VCaP (cell line): Measurements from ENCODE around the gene ZNF200.
"Not testable (repeated sequence)": the region's sequence is repeated elsewhere in the genome, so short reads cannot be mapped to it uniquely, and the experiment has no call there.

Experiments used
- H3K27ac ChIP-seq: fragments of 450-650 bp; 2 replicates; pipeline ENCODE4 v1.5.1; 2017
- TF ChIP-seq, protein P1 (sequence below): fragments of 450-650 bp; conservative IDR thresholded peaks from 2 replicates; pipeline ENCODE4 v1.5.1; 2017; ENCODE audit warnings: mild to moderate bottlenecking, moderate library complexity

Gene ZNF200

DNA sequence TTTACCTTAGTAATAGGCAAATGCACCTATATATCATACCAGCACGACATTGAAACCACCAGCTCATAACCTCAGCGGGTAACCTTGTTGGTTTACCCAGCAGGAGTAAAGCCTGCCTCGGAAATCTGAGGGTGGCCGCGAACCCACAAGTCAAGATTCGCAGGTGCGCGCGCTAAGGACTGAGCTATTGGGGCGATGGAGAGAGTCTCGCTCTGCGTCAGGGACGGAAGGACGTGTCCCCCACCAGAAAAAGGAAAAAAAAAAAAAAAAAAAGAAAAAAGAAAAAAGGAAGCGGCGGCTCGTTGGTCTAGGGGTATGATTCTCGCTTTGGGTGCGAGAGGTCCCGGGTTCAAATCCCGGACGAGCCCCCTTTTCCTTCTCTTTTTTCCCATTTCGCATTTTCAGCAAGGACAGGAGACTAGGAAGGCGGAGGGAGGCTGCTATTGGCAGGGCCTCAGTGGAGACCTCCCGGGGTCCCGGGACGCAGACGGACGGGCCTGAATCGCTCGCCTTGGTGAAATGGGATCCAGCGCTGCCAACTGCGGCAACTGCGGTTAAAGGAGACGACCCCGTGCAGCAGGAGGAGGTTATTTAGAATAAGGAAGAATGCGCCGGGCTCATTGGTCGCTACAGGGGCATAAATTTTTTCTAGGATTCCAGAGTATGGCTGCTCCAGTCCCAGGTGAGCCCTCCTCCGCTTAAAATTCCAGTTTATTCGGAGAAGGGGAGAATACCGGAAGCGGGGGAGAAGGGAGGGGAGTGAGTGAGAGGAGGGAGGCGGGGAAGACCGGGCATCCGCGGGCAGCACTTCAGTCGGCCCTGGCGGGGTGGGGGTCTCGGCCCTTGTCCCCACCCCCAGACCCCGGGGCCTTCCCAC is 46.9 kb downstream of the ZNF200 start, which contains the start of gene OR1F1:
Gene OR1F1, plus strand, starts transcription at position 407 of the 877 bp plus-strand sequence.
- TF ChIP-seq, protein P1, sequence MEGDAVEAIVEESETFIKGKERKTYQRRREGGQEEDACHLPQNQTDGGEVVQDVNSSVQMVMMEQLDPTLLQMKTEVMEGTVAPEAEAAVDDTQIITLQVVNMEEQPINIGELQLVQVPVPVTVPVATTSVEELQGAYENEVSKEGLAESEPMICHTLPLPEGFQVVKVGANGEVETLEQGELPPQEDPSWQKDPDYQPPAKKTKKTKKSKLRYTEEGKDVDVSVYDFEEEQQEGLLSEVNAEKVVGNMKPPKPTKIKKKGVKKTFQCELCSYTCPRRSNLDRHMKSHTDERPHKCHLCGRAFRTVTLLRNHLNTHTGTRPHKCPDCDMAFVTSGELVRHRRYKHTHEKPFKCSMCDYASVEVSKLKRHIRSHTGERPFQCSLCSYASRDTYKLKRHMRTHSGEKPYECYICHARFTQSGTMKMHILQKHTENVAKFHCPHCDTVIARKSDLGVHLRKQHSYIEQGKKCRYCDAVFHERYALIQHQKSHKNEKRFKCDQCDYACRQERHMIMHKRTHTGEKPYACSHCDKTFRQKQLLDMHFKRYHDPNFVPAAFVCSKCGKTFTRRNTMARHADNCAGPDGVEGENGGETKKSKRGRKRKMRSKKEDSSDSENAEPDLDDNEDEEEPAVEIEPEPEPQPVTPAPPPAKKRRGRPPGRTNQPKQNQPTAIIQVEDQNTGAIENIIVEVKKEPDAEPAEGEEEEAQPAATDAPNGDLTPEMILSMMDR, result no peak
- no peak within 1 kb of the TSS for H3K27ac ChIP-seq

DNA sequence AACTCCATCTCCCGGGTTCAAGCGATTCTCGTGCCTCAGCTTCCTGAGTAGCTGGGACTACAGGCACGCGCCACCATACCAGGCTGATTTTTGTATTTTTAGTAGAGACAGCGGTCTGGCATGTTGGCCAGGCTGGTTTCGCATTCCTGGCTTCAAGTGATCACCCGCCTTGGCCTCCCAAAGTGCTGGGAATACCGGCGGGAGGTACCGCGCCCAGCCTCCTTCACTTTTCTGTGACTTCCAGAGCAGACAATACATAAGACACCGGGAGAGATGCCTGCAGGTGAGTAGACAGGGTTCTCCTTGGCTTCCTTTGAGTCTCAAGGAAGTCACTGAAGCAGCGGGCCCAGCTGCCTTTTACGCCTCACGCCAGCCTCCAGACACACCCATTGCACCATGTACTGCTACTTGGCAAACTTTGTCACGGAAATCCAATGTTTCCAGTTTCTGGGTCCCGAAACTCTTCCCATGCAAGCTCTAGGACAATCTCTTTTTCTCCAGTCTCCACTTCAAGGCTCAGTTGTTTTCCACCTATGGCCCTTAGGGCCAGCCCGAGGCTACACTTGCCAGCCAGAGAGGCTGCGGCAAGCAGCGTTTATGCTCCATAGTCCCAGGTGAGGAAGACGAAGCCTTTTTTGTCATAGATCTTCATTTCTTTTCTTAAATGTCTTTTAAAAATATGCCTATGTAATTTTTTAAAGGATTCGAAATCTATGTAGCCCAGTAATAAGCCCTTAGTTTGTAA is 47.8 kb downstream of the ZNF200 start:
- H3K27ac ChIP-seq, result no peak overlapping the region
- TF ChIP-seq, protein P1, result no peak

DNA sequence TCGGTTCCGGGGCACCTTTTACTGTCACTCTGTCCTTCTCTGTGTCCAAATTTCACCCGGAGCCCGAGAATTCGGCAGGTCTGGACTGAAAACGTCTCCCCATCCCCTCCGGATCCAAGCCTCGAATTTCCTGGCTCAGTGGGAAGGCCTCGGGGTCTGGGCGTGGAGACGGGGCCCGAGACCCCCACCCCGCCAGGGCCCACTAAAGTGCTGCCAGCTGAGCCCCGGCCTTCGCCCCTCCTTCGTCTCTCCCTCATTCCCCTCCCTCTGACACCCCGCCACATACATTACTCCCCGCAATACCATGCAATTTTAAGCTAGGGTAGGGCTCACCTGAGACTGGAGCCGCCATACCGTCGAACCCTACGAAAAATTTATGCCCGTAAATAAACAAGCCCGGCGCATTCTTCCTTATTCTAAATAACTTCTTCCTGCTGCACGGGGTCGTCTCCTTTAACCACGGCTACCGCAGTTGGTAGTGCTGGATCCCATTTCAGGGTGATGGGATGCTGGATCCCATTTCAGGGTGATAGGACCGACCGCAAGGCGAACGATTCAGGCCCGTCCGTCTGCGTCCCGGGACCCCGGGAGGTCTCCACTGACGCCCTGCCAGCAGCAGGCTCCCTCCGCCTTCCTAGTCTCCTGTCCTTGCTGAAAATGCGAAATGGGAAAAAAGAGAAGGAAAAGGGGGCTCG is 51.4 kb downstream of the ZNF200 start:
- no peak overlapping the region for H3K27ac ChIP-seq
- TF ChIP-seq, protein P1, result no peak

DNA sequence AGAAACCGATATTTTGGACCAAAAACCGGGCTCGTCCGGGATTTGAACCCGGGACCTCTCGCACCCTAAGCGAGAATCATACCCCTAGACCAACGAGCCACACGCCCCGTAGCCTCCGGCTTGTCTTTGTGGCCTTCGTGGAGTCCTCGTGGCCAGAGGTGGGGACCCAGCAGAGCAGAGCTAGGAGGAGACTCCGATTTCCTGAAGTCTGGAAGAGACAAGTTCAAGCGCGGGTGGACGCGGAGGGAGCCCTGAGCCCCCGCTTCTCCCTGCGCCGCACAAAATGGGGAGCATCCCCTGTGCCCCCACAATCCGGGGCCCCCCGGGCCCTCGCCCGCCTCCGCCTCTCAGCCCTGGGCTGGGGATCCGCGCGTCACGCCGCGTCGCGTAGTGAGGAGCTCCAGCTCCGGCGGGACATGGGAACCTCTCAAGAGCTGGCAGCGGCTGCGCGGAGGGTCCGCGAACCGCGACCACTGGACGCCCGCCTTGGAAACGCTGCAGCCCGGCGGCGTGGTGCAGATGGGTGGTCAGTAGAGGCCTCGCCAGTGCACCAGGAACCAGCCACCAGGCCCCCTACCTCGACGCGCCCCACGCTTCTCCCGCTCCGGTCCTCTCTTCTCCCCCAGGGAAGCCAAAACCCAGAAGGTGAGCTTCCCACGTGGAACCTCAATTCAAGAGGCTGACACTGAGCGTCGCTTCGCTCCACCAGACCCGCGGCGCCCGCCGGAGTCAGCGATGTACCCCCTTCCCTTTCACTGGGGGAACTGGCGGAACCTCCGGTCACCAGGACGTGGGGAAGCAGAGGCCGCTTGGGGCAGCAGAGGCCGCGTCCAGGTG is 52.1 kb downstream of the ZNF200 start:
- H3K27ac ChIP-seq, result no peak overlapping the region
- TF ChIP-seq, protein P1, result peak; percentile 58

DNA sequence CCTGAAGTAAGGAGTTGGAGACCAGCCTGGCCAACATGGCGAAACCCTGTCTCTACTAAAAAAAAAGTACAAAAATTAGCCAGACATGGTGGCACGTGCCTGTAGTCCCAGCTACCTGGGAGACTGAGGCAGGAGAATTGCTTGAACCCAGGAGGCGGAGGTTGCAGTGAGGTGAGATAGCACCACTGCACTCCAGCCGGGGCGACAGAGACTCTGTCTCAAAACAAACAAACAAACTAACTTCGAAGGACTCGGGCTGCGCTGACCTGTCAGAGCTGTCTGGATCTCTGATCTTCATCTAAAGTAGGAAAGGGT is 52.7 kb downstream of the ZNF200 start:
- H3K27ac ChIP-seq, result not testable (repeated sequence)

DNA sequence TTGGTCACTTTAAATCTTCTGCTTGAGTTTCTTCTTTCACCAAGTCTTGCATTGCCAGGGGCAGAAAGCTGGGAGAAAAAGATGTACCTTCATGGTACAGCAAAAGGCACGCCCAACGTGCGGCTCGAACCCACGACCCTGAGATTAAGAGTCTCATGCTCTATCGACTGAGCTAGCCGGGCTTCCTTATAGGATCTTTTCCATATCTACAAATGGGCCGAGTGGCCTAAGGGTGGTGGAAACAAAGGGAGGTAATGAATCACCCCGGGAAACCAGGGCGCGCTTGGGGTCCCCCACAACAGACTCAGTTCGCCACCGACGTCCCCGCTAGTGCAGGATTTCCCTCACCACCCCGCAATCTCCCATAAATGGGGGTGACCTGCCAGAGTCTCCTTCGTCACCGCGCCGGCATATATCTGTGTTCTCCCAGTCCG is 54.5 kb downstream of the ZNF200 start:
- H3K27ac ChIP-seq, result no peak overlapping the region
- TF ChIP-seq, protein P1, result no peak

DNA sequence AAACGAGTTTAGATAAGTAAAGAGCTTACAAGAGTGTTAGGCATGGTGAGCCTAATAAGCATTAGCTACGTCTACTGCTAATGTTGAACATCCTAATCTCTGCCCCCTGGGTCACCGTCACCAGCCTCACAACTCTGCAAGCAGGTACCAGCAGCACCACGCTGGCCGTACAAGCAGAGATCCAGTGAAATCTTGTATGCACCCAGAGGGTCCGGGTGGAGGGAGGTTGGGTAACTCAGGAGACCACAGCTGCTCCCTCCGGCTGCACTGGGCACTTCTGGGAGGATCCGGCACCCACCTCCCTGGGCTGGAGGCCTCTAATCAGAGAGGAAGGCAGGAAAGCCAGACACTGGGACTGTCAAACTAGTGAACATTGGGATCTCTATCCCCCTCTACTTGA is 55.3 kb downstream of the ZNF200 start:
- TF ChIP-seq, protein P1, result no peak
- no peak overlapping the region for H3K27ac ChIP-seq
